ENCODE data around the gene LRRC17.
"Not testable (repeated sequence)": the region's sequence is repeated elsewhere in the genome, so short reads cannot be mapped to it uniquely, and the experiment has no call there.

LRRC17 gene

GRCh38 chr7:102897856-102898531 is 14.8 kb upstream of the LRRC17 start:
- no peak for DNase-seq

- no peak for DNase-seq
These were observed 14.3 kb upstream of the LRRC17 start for GRCh38 chr7:102898532-102898859.

GRCh38 chr7:102902052-102902451 is 10.7 kb upstream of the LRRC17 start:
- not testable (repeated sequence) for DNase-seq

GRCh38 chr7:102903576-102903975 is 9.2 kb upstream of the LRRC17 start:
- not testable (repeated sequence) for DNase-seq

GRCh38 chr7:102908676-102909075 is 4.1 kb upstream of the LRRC17 start:
- DNase-seq, result no peak

GRCh38 chr7:102913826-102914225 is 1.0 kb downstream of the LRRC17 start:
- no peak for DNase-seq

GRCh38 chr7:102914585-102914984 is 1.8 kb downstream of the LRRC17 start:
- DNase-seq, result no peak

GRCh38 chr7:102916426-102916825 is 3.6 kb downstream of the LRRC17 start:
- DNase-seq, result no peak

- DNase-seq, result no peak
These were observed 4.1 kb downstream of the LRRC17 start for GRCh38 chr7:102916881-102917280.

GRCh38 chr7:102917436-102918353 is 4.9 kb downstream of the LRRC17 start:
- no peak for DNase-seq

GRCh38 chr7:102918845-102919244 is 6.0 kb downstream of the LRRC17 start:
- no peak for DNase-seq

GRCh38 chr7:102925976-102926782 is 13.4 kb downstream of the LRRC17 start:
- no peak for DNase-seq

GRCh38 chr7:102926783-102927140 is 14.0 kb downstream of the LRRC17 start:
- DNase-seq, result no peak

- no peak for DNase-seq
These were observed 14.6 kb downstream of the LRRC17 start for GRCh38 chr7:102927312-102927933.

GRCh38 chr7:102931757-102932156 is 19.0 kb downstream of the LRRC17 start:
- no peak for DNase-seq

GRCh38 chr7:102933763-102934162 is 21.0 kb downstream of the LRRC17 start:
- no peak for DNase-seq

GRCh38 chr7:102934239-102934638 is 21.4 kb downstream of the LRRC17 start:
- no peak for DNase-seq

GRCh38 chr7:102934701-102935100 is 21.9 kb downstream of the LRRC17 start:
- DNase-seq, result no peak

- DNase-seq, result no peak
These were observed 22.8 kb downstream of the LRRC17 start for GRCh38 chr7:102935450-102936115.

- DNase-seq, result no peak
These were observed 25.9 kb downstream of the LRRC17 start for GRCh38 chr7:102938679-102939078.

GRCh38 chr7:102942181-102942866 is 29.5 kb downstream of the LRRC17 start:
- no peak for DNase-seq

- DNase-seq, result no peak
These were observed 30.1 kb downstream of the LRRC17 start for GRCh38 chr7:102942868-102943267.
